Amygdala (tissue), 56 donors: ENCODE results near the gene KRTAP10-6.
"Not testable (repeated sequence)": the region's sequence is repeated elsewhere in the genome, so short reads cannot be mapped to it uniquely, and the experiment has no call there.

ENCODE experiments used
- DNase-seq, 56 donors: peaks; one replicate each; lab custom pipeline; 2025; lab: John Stamatoyannopoulos, UW

KRTAP10-6 gene

DNA sequence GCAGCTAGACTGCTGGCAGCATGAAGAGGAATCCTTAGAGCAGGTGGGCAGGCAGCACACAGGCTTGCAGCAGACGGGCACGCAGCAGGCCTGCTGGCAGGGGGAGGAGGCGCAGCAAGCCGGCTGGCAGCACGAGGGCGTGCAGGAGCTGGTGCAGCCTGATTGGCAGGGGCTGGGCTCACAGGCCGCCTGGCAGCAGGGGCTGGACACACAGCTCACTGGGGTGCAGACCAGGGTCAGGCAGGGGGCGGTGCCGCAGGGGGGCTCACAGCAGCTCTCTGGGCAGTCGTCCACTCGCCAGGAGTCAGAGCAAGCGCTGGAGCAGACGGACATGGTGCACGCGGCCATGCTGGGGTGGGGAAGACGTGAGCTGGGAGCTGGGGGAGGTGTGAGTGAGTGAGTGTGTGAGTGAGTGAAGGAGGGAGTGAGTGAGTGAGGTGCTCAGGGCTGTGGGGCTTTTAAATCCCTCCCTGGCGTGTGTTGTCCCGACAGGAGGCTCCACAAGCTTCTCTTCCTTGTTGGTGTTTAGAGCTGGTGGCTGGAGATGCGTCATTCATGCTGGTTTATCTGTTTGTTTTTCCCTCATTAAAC lies 12.0 kb downstream of the KRTAP10-6 start, which contains the start of gene KRTAP10-5:
Gene KRTAP10-5, minus strand, starts transcription at position 374 of the 591 bp plus-strand sequence. Its CDS starts 26 bp downstream, at position 348.
- DNase-seq: peak in 3 of 56 donors; percentile 5 to 52 (median 18)

GRCh38 chr21:44579833-44580144 lies 12.5 kb downstream of the KRTAP10-6 start:
- DNase-seq: no peak

DNA sequence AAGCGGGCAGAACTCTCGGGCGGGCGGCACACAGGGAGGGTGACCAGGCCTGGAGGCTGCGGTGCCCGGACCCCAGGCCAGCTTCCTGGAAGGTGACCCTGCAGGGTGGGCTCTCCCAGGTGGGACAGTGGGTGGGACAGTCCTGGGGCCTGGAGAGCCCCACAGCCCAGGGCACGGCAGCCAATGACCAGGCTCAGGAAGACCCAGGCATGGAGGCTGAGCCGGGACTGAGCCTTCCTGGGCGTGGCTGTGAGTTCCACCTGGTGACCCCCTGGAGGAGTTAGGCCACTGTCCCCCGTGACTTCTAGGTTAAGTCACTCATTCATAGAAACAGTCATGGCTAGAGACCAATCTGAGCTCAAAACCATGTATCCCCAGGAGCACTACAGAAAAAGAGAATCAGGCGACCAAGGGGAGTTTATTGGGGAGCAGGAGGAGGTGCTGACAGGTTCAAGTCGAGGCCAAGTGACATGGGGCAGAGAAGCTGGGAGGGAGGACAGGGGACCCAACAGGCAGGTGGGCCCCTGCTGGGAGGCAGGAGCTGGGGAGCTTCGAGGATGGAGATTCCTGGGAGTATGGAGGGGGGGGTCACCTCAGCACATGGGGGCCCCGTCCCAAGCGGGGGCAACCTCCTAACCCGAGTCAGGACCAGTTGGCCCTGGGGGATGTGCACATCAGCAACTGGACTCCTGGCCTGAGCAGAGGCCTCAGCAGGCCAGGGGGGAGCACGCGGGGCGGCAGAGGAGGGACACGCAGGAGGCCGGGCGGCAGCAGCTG lies 13.1 kb downstream of the KRTAP10-6 start:
- DNase-seq: no peak

DNA sequence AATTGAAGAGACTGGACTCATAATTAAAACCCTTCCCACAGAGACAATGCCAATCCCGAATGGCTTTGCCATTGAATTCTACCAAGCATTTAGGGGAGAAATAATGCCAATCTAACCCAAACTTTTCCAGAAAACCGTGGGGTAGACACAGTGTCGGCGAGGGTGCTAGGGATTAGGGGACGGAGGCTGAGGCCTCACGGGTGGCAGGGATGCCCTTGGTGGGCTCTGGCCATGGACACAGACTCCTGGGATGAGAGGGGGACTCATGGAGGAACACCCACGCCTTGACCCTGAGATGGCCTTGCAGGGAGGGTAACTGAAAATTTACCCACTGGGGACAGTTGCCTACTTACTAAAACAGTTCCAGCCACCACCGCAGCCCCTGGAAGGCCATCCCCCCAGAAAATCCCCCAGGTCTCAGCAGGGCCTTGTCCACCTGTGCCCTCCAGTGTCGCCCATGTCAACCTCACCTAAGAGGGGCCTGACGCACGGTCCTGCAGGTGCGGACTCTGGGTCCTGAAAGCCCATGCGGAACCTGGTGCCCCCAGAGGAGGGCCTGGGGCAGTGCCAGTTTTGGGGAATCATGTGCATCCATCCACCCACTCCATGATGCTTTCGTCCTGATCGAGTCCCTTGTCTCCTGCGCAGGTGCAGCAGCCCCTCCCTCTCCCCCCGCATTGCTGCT lies 13.8 kb downstream of the KRTAP10-6 start:
- no peak for DNase-seq

GRCh38 chr21:44576025-44576420 lies 16.3 kb downstream of the KRTAP10-6 start:
- DNase-seq: no peak

DNA sequence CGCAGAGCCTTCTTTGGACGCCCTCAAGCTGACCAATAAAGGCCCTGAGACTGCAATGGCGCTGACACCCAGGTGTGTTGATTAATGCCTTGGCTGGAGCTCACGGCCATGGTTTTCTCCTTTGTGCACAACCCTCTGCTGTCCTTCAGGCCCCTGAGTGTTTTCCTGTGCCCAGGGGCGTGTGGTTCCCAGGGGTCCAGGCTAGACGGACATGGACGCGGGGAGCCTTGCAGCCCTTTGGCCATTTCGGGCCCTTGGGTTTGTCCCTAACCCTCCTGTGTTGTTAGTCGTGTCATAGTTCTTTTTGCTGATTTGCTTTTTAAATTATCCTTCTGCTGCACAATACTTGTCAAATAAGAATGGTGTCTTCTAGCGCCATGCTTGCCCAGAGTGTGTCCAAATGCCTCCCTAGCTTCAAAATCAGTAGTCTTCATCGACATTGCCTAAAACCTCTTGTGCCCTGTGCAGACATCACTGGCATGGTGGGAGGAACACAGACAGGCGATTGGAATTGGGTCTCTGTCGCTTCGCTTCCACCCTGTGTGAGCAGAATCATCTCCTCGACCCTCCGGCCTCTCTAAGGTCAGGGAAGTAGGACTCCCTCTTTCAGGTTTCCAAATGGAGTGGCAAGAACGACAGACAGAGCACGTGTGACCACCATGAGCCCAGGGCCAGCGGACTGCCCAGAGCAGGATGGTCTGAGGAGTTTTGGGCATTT lies 16.8 kb downstream of the KRTAP10-6 start:
- DNase-seq: no peak

GRCh38 chr21:44574457-44575306 lies 17.6 kb downstream of the KRTAP10-6 start:
- no peak for DNase-seq

DNA sequence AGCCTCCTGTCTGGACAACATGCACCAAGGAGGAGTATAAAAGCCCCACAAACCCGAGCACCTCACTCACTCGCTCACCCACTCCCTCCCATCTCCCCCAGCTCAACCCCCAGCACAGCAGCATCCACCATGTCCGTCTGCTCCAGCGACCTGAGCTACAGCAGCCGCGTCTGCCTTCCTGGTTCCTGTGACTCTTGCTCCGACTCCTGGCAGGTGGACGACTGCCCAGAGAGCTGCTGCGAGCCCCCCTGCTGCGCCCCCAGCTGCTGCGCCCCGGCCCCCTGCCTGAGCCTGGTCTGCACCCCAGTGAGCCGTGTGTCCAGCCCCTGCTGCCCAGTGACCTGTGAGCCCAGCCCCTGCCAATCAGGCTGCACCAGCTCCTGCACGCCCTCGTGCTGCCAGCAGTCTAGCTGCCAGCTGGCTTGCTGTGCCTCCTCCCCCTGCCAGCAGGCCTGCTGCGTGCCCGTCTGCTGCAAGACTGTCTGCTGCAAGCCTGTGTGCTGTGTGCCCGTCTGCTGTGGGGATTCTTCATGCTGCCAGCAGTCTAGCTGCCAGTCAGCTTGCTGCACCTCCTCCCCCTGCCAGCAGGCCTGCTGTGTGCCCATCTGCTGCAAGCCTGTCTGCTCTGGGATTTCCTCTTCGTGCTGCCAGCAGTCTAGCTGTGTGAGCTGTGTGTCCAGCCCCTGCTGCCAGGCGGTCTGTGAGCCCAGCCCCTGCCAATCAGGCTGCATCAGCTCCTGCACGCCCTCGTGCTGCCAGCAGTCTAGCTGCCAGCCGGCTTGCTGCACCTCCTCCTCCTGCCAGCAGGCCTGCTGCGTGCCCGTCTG lies 18.5 kb downstream of the KRTAP10-6 start, which contains the start of gene KRTAP10-4:
Gene KRTAP10-4, plus strand, starts transcription at position 100 of the 827 bp plus-strand sequence. Its CDS starts 30 bp downstream, at position 130.
- DNase-seq: not testable (repeated sequence)

DNA sequence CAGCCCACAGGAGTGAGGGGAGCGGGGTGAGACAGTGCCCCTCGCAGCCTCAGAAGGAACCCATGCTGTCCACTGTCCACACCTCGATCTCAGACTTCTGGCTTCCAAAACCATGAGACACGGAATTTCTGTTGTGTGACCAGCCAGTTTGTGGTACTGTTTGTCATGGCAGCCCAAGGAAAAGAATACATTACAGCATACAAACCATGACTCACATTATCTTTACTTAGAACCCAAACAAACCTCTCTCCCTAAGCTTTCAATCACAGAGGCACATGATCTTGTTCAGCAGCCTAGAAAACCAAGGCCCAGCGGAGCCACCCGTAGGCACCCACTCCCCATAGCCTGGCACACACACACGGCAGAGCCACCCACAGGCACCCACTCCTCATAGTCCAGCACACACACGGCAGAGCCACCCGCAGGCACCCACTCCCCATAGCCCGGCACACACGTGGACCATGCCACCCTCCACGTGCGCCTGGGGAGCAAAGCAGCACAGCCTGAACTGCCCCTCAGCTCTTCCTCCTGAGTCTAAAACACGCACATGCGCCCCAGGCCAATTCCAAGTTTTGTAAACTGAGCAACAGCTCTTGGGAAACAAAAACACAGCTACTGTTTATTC lies 19.2 kb downstream of the KRTAP10-6 start:
- peak in 2 of 56 donors; percentile 11 to 23 for DNase-seq

DNA sequence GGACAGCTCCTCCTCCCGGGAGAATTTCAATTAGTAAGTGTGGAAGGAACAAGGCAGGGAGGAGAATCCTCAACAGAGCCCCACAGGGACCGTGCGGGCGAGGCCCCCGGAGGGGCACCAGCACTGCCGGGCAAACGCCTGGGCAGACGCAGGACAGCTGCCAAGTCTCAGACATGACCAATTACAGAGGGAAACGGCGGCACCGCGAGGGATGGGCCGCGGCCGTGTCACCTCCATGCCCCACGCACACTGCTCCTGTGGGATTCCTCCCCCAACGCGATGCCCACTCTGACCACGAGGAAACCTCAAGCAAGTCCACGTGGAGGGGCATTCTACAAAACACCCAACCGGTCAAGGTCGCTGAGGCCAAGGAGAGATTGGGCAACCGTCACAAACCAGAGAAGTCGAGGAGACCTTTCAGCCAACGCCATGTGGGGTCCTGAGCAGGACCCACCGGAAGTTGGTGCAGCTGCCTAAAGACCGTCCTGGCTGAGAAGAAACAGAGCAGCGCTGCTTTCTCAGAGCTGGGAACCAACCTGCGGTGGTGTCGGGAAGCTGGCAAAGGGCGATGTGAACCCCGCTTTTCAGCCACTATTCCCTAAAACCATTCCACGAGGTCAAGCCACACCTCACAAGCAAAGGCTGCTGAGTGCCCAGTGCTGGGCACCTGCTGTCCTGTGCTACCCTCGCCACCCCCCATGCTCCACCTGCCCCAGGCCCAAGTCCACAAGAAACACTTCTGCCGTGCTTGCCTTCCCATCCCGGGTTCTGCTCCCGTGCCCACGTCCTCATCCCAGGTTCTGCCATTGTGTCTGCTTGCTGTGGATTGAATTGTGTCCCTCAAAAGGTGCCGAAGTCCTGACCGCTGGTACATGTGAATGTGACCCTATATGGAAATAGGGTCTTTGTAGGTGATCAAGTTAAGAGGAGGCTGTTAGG lies 20.2 kb downstream of the KRTAP10-6 start:
- DNase-seq: no peak

DNA sequence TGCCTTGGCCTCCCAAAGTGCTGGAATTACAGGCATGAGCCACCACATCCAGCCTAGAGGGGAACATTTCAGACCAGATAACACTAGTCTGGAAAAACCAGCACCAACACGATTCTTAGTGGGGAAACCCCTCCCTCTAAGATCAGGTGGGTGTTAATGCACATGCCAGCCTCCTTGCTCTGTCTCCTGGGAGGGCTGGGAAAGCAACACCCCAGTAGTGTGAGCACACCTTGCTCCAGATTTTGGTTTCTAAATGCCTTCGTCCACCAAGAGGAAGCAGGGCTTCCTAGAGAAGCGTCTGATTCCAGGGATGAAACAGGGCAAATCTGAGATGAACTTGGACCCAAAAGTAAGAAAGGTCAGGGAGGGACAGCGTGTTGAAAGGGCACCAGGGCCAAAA lies 21.0 kb downstream of the KRTAP10-6 start:
- DNase-seq: no peak

DNA sequence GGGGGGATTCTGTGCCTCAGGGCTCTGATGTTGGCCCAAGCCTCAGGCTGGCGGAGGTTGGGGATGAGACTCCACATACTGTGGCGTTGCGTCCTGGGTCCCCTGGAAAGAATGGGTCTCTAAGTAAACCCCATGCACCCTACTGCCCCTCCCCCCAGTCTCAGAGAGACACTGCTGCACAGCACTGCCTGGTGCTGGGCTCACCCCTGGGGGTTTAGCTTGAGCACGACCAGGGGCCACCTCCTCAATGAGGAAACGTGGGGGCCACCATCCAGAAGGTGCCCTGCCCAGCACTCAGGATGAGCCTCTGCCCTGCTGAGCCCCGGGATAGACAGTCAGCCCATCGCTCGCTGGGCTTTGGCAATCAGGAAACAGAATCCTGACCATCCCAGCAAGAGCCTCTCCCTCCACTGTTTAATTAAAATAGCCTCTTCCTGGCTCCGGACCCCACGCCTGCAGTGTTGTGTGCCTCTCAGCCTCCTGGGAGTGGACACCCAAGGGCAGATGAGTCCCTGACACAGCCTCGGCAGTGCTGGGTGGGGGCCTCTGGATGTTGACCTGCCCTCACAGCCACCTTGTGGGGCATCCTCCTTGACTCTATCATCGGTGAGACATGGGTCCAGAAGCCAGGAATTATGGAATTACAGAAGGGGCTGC lies 22.3 kb downstream of the KRTAP10-6 start:
- DNase-seq: no peak

DNA sequence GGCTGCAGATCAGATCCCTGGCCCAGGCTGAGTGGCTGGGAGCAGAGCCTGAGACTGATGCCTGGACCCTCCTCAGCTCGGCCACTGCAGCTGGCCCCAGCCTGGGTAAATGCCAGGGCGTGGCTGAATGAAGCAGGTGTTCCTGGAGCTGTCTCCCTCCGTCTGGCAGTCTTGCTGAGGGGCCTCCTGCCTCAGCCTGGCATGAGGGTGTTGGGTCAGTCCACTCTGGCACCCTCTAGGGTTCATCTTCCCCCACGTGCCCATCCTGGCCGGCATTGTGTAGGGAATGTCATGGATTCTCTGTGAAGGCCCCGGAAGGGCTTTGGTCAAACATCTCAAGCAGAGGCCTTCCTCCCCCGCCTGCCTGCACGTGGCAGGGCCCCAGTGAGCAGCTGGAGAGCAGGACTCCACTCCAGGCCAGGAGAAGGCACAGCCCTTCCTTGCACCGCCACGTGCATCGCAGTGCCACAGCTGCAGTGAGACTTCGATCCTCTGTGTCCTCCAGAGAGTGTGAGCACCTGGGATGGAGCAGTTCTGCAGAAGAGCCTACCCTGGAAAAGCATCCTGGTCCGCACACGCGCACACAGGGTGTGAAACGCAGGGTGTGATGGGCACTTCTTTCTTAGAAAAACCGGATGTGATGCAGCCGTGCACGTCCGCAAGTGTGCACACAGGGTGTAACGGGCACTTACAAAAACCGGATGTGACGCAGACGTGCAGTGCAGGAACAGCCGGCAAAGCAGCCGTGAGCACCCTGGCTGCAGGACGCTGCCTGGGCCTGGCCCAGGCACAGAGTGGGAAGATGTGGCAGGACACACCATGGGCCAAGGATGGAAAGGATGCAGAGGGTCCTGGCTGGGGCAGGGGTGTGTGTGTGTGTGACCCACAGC lies 23.4 kb downstream of the KRTAP10-6 start:
- no peak for DNase-seq

DNA sequence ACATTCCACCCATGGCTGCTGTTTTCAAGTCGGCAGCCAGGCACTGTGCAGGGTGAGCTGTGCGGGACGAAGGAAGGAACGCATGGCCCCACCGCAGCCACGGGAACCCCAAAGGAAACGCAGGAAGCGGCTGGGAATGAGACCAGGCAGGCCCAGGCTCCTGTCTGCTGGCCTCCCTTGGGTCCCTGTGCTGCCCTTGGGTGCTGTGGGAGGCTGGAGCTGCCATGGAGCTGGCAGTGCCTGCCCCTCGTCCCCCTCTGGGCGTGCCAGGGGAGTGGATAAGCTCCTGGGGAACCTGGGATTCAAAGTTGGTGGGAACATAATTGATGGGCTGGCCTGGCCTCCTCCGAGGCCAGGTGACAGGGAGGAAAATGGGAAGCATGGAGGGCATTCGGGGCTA lies 24.0 kb downstream of the KRTAP10-6 start:
- no peak for DNase-seq

DNA sequence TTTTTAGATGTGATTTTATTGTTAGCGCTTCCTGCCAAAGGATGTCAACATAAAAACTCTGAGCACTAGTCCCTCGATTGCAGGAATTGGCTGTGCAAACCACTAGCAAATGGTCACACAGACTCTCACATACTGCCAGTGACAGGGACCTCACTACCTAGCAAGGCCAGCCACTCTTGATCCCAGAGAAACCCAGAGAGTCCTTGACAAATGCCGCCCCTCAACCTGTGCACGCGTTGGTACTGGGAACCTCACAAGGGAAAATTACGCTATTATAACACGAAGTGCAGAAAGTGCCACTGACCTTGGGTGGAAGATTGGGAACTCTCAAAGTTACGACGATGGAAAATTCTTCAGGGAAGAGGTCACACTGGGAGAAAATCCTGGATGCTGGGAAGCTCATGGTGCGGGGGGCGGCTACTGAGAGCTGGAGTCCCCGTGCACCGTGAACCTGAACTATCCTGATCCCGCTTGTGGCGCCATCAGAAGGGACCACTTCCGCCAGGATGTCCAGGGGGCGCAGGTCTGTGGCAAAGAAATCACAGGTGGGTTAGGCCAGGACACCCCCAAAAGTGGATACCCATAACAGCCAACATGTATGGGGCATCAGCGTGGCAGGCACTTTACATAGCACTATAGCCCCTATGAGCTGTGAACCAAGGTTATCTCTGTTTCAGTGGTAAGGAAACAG lies 24.7 kb downstream of the KRTAP10-6 start:
- no peak for DNase-seq
